Measurements from ENCODE around the gene MRM3.
"Not testable (repeated sequence)": the region's sequence is repeated elsewhere in the genome, so short reads cannot be mapped to it uniquely, and the experiment has no call there.

MRM3 gene

DNA sequence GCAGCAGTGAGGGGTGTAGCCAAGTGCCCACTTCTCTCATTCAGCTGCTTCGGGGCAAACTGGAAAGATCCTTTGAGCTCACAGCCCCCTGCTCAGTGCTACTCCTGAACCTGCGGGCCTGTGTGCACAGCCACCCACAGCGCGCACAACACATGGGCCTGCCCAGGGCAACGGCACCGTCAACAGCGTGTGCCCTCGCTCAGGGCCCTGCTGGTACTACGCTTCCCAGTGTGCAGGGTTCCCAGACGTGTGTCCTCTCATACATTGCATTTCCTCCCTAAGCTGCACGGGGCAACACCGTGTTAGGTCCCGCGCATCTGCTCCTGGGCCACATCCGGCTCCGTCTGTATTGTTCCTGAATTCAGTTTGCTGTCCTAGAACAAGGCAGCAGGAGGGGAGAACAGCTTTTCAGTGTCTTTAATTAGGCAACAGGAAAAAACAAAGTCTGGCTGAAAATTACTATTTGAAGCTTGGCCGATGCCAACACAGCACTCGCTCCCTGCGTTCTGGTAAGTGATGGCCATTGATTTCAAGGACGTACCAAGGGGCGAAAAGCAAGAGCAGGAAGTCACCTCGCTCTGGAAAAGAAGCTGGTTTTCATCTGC is 15.2 kb downstream of the MRM3 start:
- no peak for DNase-seq (ENCODE audit: low spot score)

DNA sequence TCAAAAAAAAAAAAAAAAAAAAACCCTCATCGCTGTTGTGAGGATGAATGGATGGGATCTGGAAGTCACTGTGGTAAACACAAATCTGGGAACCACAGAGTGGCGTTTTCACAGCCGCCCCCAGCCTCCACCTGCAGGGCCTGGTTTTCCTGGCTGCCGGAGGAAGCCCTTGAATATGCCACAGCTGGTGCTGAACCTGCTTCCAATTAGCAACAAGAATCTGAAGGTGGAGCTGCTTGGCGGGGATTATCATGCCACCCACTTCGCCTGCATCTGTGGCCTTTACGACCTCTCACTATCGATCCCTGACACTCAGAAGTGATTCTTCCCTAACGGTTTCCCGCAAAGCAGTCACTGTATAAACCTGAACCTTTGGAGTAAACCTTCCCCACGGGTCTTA is 16.1 kb downstream of the MRM3 start:
- no peak for DNase-seq (ENCODE audit: low spot score)

DNA sequence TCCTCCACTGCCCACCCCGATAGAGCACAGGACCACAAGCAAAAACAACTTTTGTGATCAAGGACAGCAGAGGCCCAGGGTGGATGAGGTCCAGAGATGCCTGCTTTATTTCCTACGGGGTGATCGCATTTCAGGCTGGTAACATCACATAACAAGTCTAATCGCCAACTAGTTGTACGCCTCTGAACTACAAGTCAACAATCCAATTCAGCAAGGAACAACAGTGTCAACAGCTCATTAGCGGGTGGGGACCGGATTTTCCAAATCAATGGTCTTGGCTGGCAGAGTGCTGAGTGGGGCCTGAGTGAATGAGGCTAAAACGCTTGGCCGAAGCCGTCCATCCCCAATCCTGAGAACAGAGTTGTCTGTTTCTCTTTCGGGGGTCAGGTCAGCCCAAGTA is 17.1 kb downstream of the MRM3 start:
- no peak for DNase-seq (ENCODE audit: low spot score)

DNA sequence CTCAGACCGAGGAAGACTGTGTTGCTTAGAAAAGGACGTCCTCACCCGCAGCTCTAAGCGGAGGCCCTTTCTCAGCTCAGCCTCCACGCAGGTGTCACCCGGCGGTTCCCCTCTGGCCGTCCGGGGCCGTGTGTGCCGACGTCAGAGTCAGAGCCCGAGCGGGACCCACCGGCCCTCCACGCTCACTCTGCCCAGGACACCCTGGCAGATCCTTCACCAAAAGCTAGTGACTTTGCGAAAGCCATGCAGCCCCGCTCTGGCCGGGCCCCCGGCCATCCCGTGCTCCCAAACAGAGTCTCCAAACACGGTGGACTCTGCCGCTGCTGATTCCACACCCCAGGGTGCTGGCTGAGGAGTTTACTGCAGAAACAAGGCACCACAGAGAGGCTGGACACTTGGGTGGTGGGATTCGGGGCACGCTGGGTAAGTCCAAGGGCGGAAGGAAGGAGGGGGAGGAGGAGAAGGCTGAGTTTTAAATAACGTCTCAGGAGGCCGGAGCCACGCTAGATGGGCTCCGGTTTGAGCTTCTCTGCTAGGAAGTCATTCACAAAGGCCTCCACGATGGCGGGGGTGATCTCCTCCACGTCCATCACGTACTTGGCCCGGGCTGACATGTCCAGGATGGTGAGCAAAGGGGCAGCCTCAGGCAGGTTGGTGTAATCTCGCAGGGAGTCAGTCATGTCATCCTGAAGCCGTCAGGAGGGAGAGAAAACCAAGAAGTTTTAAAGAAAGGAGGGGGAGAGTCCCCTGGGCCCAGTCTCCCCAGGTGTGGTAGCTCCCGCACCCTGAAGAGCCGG is 18.5 kb downstream of the MRM3 start:
- DNase-seq (ENCODE audit: low spot score), result no peak

DNA sequence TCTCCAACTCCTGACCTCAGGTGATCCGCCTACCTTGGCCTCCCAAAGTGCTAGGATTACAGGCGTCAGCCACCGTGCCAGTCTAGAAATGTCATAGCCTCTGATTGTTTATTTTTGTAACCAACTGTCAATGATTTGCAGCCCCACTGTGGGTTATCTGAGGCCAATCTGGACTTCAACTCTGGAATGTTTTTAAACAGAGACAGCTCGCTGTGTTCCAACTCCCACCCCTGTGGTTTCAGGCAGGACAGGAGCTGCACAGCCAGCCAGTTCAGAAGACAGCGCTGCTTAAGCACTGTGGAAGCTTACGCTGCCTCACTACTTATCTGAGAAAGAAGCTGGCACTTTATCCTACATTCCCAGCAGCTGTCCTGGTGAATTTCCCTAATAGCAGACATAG is 19.5 kb downstream of the MRM3 start:
- DNase-seq (ENCODE audit: low spot score), result no peak

DNA sequence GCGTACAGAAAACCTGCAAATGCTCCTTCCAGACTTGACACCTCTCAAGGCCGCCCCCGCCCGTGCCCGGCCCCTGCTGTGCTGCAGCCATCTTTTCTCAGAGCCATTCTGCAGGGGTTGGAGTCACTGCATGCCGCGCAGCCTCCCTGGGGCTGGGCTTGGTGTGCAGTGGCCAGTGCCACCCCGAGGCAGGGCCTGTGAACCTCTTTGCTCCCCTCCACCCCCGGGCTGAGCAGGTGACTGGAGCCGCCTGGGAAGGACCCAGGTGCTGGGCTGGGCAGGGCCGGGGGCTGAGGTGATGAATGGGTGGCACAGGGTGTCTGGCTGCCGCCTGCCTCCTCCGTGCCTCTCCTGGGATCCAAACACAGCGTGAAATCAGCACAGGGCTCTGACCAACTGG is 20.3 kb downstream of the MRM3 start:
- DNase-seq (ENCODE audit: low spot score), result no peak

DNA sequence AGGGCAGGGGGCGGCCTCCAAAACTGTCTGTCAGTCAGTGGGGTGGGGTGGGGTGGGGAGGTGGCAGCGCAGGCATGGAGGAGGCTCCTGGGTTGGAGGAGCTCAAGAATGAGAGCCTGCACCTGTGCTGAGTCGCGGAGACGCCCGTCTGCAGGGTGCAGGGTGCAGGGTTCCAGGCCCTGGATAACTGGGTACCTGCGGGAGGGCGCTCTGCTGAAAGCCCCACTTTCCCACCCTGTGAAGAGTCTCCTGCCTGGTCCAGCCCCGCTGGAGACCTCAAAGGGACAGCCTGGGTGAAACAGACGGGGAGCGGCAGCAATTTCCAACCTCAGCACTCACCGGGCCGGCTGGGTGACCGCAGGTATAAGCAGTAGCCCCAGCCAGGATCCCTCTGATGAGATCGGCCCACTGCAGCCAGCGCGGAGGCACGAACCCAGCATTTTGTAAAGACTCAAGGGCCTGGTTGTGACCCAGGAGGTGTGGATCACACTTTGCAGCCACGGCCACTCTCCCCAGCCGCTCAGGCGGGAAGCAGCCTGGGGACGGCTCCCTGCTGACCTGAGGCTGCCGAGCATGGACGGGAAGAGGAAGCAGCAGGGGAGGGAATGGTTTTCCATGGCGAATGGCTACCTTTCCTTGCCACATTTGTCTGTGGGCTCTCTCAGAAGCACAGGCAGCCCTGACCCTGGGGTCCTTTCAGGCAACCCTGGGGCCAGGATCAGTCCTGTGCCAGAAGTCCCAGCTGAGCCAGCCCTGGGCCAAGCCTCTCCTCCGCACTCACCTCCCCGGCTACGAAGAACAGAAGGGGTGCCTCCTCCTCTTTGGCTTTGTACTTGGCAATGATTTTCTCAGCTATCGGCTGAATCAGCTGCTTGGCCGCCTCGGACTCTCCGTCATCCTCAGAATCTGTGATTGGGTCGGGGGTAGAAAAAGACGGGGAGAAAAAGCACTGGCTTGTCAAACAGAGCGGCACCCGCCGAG is 21.0 kb downstream of the MRM3 start:
- DNase-seq (ENCODE audit: low spot score), result no peak

DNA sequence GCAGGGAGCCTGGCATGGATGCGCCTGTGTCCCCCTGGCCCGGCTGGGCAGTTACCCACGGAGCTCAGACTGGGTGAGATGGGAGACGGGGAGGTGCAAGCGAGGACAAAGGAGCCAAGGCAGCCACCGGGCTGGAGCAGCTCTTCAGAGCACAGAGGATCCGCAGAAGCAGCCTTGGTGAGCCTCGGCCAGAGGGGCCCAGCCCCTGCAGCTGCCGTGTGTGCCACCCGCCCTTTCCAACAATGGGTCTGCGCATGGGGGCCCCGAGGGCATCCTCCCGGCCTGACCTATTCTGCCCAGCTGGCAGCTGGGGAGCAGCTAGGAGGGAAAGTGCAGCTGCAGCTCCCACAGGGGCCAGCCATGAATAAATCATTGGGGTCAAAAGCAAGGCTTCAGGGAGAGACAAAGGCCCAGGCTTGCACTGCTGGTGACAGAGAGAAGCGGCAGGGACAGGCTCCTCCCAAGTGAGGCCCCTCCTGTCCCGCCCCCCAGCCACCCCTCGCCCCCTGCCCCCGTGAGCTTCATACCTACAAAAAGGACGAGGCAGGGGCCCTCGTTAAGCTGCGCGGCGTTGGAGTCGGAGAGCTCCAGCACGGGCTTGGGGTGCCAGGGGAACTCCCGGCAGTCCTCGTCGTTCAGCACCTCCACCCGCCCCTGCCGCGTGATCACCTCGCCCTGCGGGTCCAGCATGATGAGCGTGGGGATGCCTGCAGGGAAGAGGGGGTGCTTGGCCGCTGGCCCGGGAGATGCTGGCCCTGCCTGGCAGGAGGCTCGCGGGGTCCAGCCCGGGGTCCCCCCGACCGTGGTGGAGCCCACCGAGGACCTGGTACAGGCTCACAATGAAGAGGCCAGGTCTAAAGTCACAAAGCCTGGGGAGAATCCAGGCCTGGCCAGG is 22.6 kb downstream of the MRM3 start:
- DNase-seq (ENCODE audit: low spot score), result no peak

DNA sequence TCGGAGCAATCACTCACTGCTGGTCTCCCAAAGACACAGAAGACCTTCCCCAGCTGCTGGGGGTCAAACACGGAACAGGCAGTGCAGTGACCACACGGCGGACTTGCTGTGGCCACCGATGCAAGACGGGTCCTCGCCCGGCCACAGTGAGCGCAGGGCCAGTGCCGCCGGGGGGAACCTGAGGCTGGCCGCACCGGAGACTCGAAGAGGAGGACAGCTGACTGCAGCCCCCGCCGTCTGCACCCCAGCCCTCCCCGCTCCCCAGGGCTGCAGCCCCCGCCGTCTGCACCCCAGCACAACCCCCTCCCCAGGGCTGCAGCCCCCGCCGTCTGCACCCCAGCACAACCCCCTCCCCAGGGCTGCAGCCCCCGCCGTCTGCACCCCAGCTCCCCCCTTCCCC is 23.7 kb downstream of the MRM3 start:
- DNase-seq (ENCODE audit: low spot score), result not testable (repeated sequence)

DNA sequence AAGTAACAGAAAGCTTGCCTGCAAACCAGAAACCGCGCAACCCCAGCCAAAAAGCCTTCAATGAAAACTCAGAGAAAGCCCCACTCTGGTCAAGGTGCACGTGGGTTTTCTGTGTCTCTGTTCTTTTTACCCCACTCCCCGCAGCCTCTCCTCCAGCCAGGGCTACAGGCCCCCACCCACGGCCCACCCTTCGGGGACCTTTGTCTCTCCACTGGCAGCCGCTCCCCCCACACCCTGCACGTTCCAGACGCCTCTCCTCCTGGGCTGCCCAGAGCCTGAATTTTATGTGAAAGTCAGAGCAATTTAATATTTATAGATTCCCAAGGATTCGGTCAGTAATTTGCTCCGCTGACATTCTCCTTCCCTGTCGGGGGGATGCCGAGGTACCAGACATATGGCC is 24.2 kb downstream of the MRM3 start:
- no peak for DNase-seq (ENCODE audit: low spot score)

DNA sequence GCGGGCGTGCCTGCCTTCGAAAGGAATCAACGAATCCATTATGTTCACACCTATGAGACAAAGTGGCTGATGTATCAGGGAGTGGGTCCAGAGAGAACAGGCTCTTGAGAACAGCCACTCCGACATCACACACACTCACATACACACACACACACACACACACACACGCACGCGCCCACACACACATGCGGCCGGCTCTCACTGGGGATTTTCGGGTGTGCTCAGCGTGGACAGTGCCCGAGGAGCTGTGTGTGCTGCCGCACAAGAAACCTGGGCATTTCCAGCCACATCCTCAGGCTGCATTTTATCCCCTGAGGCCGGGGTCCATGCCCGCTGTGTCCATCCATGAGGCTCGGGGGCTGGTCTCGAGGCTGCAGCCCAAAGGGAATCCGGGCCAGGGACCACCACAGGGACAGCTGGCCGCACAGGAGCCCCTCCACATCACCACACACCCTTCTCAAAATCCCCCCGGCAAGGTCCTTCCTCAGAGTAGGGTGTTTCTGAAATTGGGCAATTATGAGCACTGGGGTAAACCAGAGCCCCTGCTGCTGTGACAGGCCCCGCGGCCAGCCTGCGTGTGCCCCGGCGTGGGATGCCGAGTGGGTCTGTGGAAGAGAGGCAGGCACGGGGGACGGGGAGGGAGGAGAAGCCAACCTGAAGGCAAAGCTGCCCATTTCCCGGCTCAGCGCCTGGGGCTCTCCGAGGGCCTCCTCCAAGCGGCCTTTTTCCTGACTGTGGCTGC is 24.8 kb downstream of the MRM3 start:
- DNase-seq (ENCODE audit: low spot score), result no peak

DNA sequence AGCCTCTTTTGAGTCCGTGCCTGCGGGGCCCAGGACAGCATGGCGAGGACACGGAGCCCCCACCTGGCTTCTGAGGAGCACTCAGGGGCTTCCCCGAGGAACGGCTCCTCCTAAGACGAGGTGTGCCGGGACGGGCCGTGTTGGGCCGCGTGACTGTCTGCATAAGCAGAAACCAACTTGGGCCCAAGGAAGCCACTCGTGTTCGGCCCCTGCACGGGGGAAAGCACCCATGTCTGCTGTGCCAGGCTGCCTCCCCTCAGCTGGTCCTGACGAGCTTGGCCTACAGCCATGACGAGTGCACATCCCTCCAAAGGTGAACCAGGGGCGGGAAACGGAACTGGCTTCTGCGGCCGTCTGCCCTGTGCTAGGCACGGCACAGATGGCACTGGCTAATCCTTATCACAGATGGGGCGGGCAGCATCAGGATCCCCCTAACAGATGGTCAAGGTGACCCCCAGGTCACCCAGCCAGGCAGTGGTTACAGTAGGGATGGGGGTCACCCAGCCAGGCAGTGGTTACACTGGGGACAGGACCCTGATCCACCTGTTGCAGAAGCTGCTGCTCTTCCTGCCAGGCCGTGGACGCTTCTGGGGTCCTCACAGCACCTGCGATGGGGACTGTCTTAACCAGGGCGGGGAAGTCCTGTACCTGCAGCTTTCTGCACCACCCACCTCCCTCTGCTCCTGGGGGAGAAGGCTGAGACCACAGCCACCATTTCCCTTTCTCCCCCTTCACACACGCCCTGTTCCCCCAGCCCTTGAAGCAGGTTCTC is 25.6 kb downstream of the MRM3 start:
- no peak for DNase-seq (ENCODE audit: low spot score)

DNA sequence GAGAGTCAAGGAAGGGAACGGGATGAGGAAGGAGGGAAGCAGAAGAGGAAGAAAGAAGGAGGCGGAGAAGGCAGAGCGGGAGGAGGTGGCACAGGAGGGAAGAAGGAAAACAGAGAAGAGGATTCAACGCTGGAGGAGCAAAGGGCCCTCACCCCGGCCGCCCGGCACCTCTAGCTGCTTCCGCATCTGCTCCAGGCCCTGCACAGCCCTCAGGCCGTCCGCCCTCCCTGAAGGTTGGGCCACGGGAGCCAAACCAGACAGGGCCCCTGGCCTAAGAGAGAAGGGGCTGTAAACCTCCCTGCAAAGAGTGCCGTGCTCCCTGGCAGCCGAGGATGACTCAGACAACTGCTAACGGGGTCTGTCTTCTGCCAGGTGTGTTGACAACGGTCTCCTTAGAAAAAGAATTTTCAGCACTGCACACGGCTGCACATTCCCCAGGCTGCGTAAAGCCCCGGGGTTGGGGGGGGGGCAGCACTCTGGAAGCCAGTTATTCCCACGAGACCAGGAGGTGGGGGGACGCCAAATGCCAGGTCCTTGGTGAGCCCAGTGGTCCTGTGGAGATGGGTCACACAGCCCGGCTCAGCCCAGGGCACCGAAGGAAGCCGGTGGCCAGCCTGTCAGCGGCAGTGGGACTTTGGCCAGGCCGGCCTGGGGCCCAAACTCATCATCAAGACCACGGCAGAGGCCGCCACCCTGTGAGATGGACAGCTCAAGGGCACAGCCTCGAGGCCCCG is 29.1 kb downstream of the MRM3 start:
- DNase-seq (ENCODE audit: low spot score), result no peak

DNA sequence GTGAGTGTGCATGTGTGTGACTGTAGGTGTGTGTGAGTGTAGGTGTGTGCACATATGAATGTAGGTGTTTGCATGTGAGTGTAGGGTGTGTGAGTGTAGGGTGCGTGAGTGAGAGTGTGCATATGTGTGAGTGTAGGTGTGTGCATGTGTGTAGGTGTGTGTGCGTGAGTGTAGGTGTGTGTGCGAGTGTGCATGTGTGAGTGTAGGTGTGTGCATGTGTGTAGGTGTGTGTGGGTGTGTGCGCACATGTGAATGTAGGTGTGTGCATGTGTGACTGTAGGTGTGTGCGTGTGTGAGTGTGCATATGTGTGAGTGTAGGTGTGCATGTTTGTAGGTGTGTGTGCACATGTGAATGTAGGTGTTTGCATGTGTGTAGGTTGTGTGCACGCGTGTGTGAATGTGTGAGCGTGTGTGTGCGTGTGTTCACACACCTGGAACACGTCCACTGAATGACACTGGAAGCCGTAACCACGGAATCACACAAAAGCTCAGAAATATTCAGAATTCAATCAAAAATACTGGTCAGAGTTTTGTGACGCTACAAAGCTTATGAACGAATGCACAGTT is 30.6 kb downstream of the MRM3 start:
- DNase-seq (ENCODE audit: low spot score), result no peak

DNA sequence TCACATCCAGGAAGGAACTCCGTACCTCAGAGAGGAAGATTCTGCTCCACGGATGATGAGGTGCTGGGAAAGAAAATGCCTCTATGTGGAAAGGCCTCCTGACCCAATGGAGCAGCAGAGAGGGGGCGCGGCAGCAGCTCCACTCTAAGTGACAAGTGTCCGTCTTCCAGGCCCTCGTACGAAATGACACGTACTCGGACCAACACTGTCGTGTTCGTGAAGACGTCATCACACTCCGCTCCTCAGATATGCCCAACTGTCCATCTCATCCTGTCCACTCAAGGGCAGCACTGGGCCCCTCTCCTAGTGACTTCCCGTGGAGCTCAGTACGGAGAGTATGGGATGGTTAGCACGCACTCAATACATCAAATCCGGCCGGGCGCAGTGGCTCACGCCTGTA is 32.2 kb downstream of the MRM3 start:
- no peak for DNase-seq (ENCODE audit: low spot score)

DNA sequence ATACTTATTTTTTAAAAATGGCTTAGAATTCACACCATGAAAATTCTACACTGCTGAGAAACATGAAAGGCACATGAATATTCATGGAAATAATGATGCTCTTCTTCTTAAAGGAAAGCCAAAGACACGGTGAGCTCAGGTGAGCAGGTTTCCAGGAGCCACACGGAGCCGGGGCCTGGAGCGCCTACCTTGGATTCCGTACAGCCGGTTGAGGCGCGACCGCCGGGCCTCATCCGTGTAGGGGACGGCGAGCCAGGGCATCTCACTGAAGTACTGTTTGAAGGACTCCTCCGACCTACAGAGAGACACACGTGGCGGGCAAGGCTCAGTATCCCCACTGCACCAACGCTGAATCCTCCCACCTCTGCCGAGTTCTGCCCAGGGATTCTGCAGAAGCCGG is 37.1 kb downstream of the MRM3 start:
- DNase-seq (ENCODE audit: low spot score), result no peak

DNA sequence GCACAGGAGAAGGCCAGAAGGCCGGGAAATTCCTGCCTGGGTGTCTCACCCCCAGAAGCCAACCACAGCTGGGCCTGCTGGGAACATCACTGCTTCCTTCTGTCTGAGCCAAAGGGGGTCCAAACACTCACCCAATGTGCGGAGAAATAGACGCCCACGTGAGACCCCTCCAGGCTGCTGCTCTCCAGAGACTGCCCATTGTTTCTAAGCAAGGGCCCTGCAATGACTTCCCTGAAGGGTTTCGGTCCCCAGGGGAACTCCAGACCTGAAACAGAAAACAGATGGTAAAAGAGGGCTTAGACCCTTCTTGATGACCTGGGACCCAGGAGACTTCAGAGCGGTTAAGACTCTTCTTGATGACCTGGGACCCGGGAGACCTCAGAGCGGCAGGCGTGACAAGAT is 41.3 kb downstream of the MRM3 start:
- no peak for DNase-seq (ENCODE audit: low spot score)

DNA sequence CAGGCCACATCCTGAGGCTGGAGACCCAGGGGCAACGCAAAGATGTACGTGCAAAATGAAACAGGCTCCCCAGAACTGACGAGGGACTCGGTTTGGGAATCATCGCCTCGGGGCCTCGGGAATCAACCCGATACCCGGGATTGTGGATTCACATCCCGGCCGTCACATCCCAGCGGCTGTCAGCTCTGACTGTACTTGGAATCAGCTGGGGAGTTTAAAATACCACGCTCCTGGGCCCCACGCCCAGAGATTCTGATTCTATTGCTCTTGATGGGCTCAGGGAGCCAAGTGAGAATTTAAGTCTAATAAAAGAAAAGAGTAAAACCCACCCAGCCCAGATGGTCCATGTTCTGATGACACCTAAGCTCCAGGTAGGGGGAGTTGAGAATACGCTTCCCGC is 42.2 kb downstream of the MRM3 start:
- DNase-seq (ENCODE audit: low spot score), result no peak

DNA sequence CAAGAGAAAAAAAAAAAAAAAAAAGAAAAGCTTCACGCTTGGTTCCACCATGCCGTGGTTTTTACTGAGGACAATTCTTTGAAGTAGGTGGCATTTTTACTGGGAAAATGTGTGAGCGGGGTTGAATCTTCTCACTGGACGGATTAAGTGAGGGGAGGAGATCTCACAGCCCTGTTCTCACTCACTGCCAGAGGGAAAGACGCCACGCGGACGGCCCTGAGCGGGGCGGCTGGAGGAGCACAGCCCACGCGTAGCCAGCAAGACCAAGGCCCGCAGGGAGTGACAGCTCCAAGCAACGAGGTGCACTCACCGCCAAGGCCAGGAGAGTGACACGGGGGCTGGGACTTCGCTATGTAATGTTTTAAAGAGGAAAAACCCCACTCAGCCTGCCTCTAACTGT is 43.1 kb downstream of the MRM3 start:
- DNase-seq (ENCODE audit: low spot score), result no peak
